Suprapubic skin (tissue), 4 donors: Measurements from ENCODE around the gene CYSLTR2. TPM values are rescaled to one million over a fixed set of nuclear protein-coding genes. Genes with fewer than 3 reads are reported as not detected.

Experiments
- DNase-seq, 2 donors: peaks; one replicate each; pipeline ENCODE4 v3.0.0-alpha.2; 2019; ENCODE audit warnings: low spot score in 2 of 2
- H3K27ac ChIP-seq: fragments of 200-600 bp; sonication (generic); one replicate; pipeline ENCODE4 v1.5.1; 2019
- H3K27me3 ChIP-seq: fragments of 200-600 bp; sonication (generic); one replicate; pipeline ENCODE4 v1.5.1; 2019
- H3K36me3 ChIP-seq: fragments of 200-600 bp; sonication (generic); one replicate; pipeline ENCODE4 v1.5.1; 2019
- H3K4me1 ChIP-seq: fragments of 200-600 bp; sonication (generic); one replicate; pipeline ENCODE4 v1.5.1; 2019
- H3K4me3 ChIP-seq: fragments of 200-600 bp; sonication (generic); one replicate; pipeline ENCODE4 v1.5.1; 2019; ENCODE audit warnings: mild to moderate bottlenecking
- H3K9me3 ChIP-seq: fragments of 200-600 bp; sonication (generic); one replicate; pipeline ENCODE4 v1.5.1; 2019
- CTCF ChIP-seq, 2 donors: fragments of 200-600 bp in 1 of 2; fragments of 450-650 bp in 1 of 2; sonication (generic) in 1 of 2; IDR thresholded peaks; one replicate each; pipeline ENCODE4 v1.5.1; 2016 to 2019; ENCODE audit warnings: antibody characterized with exemption in 2 of 2, mild to moderate bottlenecking in 1 of 2, moderate library complexity in 1 of 2
- EP300 ChIP-seq: sonication (generic); formaldehyde crosslinking; IDR thresholded peaks from one replicate; pipeline ENCODE4 v1.6.1; 2017; ENCODE audit warnings: antibody characterized with exemption
- POLR2A ChIP-seq, 2 donors: fragments of 450-650 bp; IDR thresholded peaks; one replicate each; pipeline ENCODE4 v1.6.1; 2017; ENCODE audit warnings: antibody characterized with exemption in 2 of 2, mild to moderate bottlenecking in 2 of 2, moderate library complexity in 2 of 2
- POLR2AphosphoS5 ChIP-seq, 3 donors: sonication (generic); formaldehyde crosslinking; IDR thresholded peaks; one replicate each; pipeline ENCODE4 v1.6.1; 2017; ENCODE audit warnings: antibody characterized with exemption in 3 of 3
- WGBS: methylation state at CpG from one replicate; pipeline ENCODE4 v1.1.5; 2018; 5-methylcytosine and 5-hydroxymethylcytosine counted together
- total RNA-seq, 4 donors: library from RNA; depleted of rRNA; stranded (reverse); fragments of >200 nt; gene quantifications; one replicate each; pipeline ENCODE4 v1.1.0, GENCODE V29; 2016

The CYSLTR2 gene
- total RNA-seq, 4 donors from 2014 or later: 0.93 to 2.2 (median 1.7) TPM

GRCh38 chr13:48635478-48635877 is 18.3 kb upstream of the CYSLTR2 start:
- Histone ChIP-seq H3K4me1 (no peaks in the 10 kb centered on the region), H3K4me3 (no peak overlapping the region)
- DNase-seq: no peak

GRCh38 chr13:48636550-48636949 is 17.2 kb upstream of the CYSLTR2 start:
- no peak overlapping the region for H3K27ac ChIP-seq
- H3K4me1 ChIP-seq: no peaks in the 10 kb centered on the region
- no peak for TF ChIP-seq EP300
- no peak for TF ChIP-seq CTCF (IDR thresholded peaks at IDR 0.05)
- TF ChIP-seq POLR2AphosphoS5 (IDR thresholded peaks at IDR 0.05): no peak
- TF ChIP-seq POLR2A (IDR thresholded peaks at IDR 0.05): no peak
- no peaks in the 10 kb centered on the region for H3K27me3 ChIP-seq
- no peak for DNase-seq
- H3K4me3 ChIP-seq: no peak overlapping the region
- H3K36me3 ChIP-seq: no peaks in the 10 kb centered on the region
- H3K9me3 ChIP-seq: peaks cover 5% of the 10 kb centered on the region

More at GRCh38 chr13:48635478-48635877, 18.3 kb upstream of the CYSLTR2 start:
- Histone ChIP-seq H3K27me3 (no peaks in the 10 kb centered on the region), H3K9me3 (peaks cover 5% of the 10 kb centered on the region), H3K36me3 (no peaks in the 10 kb centered on the region), H3K27ac (no peak overlapping the region)
- TF ChIP-seq EP300: no peak
- TF ChIP-seq CTCF (IDR thresholded peaks at IDR 0.05): no peak
- no peak for TF ChIP-seq POLR2A (IDR thresholded peaks at IDR 0.05)
- TF ChIP-seq POLR2AphosphoS5 (IDR thresholded peaks at IDR 0.05): no peak

- no peak overlapping the region for H3K27ac ChIP-seq
- no peaks in the 10 kb centered on the region for H3K36me3 ChIP-seq
- DNase-seq: no peak
- H3K27me3 ChIP-seq: no peaks in the 10 kb centered on the region
- H3K4me1 ChIP-seq: no peaks in the 10 kb centered on the region
- H3K4me3 ChIP-seq: no peak overlapping the region
- no peak for TF ChIP-seq EP300
- no peak for TF ChIP-seq POLR2AphosphoS5 (IDR thresholded peaks at IDR 0.05)
- TF ChIP-seq POLR2A (IDR thresholded peaks at IDR 0.05): no peak
- TF ChIP-seq CTCF (IDR thresholded peaks at IDR 0.05): no peak
- peaks cover 5% of the 10 kb centered on the region for H3K9me3 ChIP-seq
- WGBS: 65% methylated on average over 2 of the region's 2 CpGs
Measured at GRCh38 chr13:48637601-48638000, 16.1 kb upstream of the CYSLTR2 start.

GRCh38 chr13:48640767-48641166 is 13.0 kb upstream of the CYSLTR2 start:
- no peak for TF ChIP-seq CTCF (IDR thresholded peaks at IDR 0.05)
- no peak for TF ChIP-seq EP300
- TF ChIP-seq POLR2A (IDR thresholded peaks at IDR 0.05): no peak
- TF ChIP-seq POLR2AphosphoS5 (IDR thresholded peaks at IDR 0.05): no peak
- no peaks in the 10 kb centered on the region for H3K27me3 ChIP-seq
- H3K36me3 ChIP-seq: no peaks in the 10 kb centered on the region
- H3K9me3 ChIP-seq: peaks cover 5% of the 10 kb centered on the region
- no peaks in the 10 kb centered on the region for H3K4me1 ChIP-seq
- H3K4me3 ChIP-seq: no peak overlapping the region
- no peak overlapping the region for H3K27ac ChIP-seq
- no peak for DNase-seq
- 84% methylated on average over 7 of the region's 7 CpGs for WGBS

GRCh38 chr13:48641404-48641803 is 12.3 kb upstream of the CYSLTR2 start:
- no peak overlapping the region for H3K27ac ChIP-seq
- H3K4me1 ChIP-seq: no peaks in the 10 kb centered on the region
- H3K36me3 ChIP-seq: no peaks in the 10 kb centered on the region
- H3K9me3 ChIP-seq: peaks cover 3% of the 10 kb centered on the region
- 75% methylated on average over 2 of the region's 2 CpGs for WGBS
- no peak for TF ChIP-seq CTCF (IDR thresholded peaks at IDR 0.05)
- H3K4me3 ChIP-seq: no peak overlapping the region
- no peak for DNase-seq
- H3K27me3 ChIP-seq: no peaks in the 10 kb centered on the region
